SIG-M5 (cell line): ENCODE data around the gene FBXL16.

Source experiments
- DNase-seq: peaks from one replicate; lab custom pipeline; 2025; lab: John Stamatoyannopoulos, UW

Gene FBXL16

DNA sequence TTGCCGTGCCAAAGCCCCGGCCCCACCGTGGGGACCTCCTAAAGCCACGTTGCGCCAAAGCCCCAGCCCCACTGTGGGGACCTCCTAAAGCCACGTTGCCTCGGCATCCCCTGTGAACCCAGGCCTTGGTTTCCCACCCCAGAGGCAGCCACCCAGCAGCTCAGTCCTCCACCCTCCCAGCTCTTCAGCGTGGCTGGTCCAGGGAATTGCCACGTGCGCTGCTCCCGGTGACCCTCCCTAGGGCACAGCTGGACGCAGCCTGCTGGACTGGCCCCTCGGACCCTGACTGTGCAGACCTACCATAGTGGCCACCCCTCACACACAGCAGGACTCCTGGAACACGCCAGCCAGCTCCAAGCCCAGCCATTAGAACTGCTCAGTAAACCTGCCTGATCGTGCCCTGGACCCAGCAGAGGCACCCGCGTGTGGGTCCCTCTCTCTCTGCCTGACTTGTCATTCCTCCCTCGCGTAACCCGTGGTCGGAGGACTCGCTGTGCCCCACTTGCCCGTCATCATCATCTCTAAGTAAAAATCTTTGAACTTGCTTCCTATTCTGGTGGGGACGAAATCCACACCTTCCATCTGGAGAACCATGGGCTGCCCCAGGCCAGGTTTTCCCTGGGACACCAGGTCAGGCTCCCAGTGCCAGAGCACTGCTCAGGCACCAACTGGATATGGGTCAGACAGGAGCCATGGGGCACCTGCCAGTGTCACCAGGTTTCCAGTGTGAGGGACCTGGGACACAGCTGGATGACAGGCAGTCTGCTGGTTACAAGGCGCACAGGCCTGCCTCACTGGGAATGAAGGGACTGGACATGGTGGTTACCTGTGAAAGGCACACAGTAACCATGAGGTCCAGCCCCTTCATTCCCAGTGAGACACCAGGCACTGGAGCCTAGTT, 29.6 kb upstream of the FBXL16 start:
- DNase-seq: no peak

DNA sequence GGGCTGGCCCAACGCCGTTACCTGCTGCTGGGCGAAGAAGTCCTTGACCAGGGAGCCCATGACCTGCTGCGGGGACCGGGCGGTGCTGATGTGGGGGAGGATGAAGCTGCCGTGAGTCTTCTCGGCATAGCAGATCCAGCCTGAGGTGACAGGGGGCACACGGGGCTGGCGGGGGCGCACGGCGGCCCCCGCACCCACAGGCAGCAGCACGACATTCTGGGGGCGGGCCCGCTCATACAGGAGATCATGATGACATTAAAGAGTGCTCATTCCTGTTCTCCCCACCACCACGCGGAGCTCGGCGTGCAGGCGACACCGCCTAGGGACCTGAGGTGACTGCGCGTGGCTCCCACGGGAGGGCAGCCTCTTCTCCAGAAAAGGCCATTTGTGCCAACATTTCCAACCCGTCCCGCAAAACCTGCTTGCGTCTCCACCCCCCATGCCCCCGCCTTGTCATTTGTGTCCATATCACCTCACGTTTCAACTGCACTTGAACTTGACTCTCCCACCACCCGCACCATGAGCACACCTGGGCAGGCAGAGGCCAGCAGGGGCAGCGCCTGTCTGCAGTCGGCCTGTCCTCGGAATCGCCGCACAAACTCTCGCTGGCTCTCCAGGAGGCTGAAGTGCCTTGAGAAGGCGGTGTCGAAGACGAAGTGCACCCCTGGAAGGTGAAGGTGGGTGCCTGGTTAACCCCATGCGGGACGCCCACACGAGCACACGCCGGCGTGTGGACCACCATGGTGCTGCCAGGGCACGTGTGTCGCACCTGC, 28.8 kb upstream of the FBXL16 start:
- no peak for DNase-seq

DNA sequence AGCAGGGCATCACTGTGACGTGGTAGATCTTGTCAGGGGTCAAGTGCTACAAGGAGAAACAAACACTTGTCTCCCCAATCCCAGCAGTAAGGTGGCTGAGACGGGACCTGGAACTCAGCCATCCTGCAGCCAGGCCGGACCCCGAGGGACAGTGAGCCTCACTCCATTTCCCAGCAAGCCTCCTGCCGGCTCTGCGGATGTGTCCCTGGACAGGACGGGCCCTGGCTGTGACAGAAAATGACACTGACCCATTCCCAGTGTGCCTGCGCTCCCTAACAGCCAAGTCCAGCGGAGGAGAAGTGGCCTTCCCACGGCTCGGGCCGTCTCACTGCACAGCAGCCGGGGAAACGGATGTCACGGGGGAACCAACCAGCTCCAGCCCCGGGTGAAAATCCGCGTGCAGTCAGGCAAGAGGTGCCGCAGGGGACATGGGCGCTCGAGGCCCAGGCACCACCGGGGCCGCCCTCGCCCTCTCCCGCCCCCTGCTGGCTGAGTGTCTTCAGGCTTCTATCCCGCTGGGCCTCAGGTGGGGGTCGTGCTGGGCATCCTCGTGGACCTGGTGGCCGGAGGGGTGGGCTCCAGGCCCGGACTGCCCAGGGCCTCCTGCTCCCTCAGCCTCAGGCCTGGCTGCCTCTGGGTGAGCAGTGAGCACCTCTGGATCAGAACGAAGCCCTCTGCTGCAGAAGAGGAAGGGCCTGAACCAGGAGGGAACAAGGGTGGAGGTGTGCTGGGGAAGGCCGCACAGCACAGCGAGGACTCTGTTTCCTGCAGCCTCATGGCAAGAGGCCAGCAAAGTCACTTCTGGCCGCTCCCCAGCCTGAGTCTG, 28.0 kb upstream of the FBXL16 start:
- DNase-seq: no peak

DNA sequence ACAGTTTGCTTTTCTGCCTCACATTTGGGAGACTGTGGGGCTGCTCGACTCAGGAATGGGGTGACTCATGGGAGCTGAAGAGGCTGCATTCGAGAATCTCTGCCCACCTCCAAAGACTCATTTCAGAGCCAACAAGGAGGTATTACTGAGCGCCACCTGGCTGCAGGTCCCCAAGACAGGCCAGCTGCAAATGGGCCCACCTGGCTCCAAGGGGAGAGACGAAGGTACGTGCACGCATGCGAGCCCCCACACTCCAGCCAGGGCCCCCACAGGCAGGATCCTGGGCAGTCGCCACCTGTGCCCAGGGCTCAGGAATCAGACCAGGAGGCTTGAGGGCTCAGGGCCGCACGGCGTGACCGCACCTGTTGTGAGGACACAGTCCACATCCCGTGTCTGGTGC, 27.3 kb upstream of the FBXL16 start:
- DNase-seq: no peak

DNA sequence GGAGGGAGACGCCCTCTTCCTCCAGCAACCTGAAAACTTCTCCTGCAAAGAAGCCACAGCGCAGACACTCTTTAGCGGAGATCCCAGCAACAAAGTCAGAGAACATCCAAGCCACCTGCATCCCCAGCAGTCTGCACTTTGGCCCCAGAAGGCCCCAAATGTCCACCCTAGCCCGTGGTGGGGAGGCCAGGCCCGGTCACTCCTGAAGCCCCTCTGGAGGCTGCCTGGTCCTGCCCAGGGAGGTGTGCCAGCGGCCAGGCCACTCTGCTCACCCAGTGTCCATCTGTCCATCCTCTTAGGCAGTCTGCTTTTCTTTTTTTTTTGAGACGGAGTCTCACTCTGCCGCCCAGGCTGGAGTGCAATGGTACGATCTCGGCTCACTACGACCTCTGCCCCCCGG, 26.7 kb upstream of the FBXL16 start:
- DNase-seq: no peak

DNA sequence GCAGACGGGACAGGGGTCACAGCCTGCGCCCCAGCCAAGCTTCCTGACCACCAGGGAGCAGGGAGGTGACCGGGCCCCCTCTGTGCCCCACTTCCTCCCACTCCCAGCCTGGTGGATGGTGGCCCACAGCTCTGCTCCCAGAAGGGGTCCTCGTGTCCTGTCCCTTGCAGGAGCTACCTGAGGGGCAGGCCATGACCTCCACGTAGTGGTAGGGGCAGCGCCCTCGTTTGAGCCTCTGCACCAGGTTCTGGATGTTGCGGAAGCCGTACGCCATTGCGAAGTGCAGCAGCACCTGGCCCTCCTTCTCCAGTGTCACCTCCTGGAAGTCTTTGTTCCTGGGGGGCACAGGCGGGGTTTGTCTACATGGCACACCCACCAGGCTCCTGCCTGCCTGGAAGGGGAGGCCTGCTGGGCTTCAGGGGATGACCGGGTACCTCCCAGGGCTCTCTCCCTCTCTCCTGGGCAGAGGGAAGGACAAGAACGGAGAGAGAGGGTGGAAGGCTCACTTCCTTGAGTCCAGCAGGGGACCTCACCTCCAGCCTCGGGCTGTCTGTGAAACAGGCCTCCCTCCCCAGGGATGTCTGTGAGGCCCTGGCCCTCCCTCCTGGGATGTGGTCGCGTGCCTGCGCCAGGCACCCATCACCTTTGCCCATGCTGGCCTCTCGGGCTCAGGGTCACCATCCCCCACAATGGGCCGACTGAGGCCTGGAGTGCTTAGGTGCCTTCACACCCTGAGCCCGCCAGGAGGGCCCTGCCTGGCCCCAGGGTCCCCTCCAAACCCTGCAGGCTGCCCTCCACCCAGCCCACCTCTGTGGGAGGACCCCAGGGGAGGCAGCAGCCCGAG, 25.3 kb upstream of the FBXL16 start:
- no peak for DNase-seq

DNA sequence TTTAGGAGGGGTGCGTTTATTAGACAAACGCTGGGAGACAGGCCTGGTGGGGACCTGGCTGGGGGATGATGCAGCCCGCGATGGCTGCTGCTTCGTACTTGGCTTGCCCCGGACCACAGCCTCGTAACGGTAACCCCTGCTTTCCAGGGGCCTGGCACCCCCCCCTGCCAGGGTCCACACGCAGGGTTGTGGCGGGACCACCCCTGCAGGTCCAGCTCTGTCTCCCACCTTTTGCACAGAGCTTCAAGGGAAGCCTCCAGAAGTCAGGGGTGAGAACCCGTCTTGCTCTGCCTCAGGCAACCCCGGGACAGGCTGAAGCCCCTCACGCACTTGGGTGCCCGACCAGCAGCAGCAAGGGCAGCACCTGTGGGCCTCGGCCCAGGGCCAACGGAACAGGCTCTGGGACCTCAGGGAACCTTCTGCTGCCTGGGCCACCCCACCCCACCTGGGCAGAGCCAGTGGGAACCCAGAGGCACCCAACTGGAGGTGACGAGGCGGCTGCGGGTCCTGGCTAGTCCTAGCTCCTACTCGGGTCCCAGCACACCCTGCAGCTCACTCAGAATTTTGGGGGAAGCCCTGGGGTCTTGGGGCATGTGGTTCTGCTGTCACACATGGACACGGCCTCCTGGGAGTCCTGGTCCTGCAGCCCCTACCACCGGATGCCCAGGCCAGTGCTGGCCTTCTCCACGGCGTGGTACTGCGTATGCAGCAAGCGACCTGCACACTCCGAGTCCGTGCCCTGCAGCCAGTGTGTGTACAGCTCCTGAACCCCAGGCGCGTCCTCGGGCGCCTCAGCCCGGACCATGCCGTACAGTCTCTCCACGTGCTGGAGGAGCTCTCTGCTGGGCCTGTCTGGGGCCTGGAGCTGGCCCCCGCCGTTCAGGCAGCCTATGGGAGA, 24.4 kb upstream of the FBXL16 start:
- DNase-seq: no peak

DNA sequence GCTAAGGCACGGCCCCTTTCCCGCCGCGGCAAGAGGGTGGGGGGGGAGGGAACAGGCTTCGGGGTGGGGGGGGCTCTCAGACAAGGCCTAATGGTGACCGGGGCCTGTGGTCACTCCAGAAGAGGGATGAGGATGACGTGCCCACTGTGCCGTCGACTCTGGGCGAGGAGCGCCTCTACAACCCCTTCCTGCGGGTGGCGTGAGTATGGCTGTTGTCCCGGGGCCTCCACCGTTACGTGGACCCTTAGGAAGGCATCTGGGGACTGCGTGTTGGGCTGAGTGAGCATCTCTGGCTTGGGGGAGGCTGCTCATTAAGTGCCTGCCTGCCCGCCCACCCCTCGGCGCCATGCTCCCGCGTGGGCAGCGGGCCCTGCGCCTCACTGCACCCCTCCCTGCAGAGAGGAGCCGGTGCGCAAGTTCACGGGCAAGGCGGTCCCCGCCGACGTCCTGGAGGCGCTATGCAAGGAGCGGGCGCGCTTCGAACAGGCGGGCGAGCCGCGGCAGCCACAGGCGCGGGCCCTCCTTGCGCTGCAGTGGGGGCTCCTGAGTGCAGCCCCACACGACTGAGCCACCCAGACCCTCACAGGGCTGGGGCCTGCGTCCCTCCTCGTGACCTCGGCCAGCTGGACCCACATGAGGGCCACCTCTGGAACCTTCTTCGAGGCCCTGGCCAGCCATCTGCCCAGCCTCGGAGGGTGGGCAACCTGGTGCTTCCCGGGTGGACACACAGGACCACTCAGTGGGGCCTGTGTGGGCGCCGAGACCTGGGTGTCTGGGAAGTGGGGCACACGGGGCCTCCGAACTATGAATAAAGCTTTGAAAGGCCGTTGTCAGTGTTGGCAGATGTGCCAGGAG, 23.5 kb upstream of the FBXL16 start:
- no peak for DNase-seq

DNA sequence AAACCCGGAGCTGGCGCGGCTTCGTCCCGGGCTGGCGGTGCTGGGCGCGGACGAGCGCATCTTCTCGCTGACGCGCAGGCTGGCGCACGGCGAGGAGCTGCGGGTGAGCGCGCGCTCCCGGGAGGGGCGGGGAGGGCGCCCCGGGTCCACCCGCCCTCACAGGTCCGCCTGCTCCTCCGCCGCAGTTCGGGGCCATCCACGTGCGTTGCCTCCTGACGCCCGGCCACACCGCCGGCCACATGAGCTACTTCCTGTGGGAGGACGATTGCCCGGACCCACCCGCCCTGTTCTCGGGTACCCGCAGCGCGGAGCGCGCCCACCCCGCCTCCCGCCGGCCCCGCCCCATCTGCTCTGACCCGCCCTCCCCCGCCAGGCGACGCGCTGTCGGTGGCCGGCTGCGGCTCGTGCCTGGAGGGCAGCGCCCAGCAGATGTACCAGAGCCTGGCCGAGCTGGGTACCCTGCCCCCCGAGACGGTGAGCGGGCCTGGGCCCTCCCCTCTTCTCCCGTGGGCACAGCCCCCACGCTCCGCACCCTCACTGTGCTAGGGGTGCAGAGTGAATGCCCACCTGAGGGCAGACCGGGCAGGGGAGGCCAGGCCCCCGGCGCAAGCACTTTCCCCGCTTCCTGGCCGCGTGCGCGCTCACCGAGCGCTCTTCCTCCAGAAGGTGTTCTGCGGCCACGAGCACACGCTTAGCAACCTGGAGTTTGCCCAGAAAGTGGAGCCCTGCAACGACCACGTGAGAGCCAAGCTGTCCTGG, 22.7 kb upstream of the FBXL16 start:
- DNase-seq: no peak

DNA sequence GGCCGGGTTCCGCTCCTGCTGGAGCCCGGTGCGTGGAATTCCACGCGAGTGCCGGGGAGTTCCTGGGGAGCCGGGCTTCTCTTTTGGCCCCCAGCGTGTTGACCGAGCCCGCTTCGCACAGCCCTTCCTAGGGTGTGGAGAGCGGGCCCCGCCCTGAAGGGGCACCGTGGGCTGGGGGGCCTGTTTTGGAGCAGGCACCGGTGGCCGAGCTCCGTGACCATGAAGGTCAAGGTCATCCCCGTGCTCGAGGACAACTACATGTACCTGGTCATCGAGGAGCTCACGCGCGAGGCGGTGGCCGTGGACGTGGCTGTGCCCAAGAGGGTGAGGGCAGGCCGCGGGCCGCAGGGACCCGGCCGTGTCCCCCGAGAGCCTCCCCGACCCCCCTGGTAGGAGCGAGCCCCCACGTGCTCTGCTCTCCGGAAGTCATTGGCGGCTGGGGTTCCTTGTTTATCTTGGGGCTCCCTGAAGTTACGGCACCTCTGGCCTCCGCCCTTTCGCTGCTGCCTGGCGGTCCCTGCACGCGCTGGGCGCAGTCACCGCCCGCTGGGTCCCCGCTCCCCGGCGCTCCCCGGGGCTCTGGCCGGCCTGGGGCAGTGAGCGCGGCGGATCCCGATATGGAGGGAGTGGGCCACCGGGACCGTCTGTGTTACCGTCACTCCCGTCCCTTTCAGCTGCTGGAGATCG, 21.8 kb upstream of the FBXL16 start:
- no peak for DNase-seq

DNA sequence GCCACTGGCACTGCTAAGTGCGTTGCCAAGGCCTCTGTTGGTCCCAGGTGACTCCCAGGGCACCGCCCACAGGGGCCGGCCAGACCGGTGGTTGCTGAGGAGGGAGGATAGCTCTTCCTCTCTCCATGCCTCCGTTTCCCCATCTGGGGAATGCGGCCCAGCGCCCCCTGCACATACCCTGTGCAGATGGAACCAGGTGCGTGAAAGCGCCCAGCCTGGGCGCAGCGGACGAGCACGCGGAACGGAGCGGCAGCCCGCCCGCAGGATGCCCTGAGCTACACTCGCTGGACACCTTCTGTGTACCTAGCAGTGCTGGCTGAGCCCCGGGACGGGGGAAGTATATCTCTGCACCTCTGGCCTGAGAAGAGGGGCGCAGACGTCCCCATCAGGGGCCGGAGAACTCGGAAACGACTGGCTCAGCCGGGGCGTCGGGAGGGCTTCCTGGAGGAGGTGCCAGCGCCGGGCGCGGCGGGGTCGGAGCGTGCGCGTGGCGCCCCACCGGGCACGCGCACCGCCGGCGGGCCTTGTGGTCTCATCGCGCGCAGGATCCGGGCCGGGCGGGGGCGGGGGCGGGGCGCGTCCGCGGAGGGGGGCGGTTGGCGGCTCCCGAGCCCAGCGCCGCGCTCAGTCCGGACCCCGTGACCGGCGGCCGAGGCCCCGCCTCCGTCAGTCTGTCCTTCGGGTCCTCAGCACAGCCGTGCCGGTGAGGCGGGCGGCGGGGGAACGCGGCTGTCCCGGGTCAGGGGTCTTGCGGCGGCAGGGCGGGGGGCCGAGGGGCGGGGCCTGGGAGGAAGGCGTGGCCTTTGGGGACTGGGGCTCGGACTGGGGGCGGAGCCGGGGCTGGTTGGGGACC, 21.1 kb upstream of the FBXL16 start, which contains the start of the genes CCDC78 and HAGHL:
CCDC78 (minus strand) TSS at position 6 of the 853 bp plus-strand sequence. CDS start 76 bp downstream, outside the sequence.
HAGHL (plus strand) TSS at position 669 of the 853 bp plus-strand sequence. CDS start 404 bp downstream, outside the sequence.
- DNase-seq: no peak

DNA sequence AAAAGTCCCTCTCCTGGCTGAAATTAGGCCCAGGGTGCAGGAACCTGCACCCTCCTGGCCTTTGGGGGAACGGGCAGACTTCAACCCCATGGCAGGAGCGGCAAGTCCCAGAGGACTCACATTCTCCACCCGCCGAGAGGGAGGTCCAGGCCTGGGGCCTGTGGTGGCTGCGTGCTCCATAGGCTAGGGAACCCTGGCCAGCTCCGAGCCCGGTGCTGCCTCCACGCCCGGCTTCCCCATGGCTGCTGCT, 20.5 kb upstream of the FBXL16 start:
- DNase-seq: no peak

DNA sequence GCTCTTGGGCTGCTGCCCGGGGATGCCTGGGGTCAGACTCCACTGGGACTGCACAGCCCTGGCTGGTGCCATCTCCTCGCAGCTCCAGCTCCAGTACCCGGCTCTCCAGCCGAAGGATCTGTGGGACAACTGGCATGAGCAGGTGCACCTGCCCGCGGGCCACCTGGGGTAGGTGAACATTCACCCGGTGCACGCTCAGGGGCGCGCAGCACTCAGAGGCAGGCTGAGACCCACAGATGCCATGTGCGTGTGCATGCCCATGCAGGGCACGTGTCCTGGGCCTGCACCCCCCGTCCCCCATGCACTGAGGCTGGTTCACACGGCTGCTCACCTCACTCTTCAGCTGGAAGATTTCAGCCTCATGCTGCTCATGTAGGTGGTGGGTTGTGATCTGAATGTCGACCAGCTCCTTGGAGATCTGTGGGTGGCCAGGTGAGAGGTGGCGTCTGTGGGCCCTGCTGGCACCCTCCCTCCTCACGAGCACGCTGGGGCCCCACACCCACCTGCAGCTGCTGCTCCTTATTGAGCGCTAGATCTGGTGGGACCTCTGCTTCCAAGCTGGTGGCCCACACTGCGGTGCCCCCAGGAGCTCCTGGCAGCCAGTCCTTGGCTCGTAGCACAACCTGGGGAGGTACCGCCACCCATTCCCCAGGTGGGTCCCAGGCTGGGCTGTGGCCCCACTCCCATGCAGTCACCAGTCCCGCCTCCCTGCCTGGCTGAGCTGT, 20.0 kb upstream of the FBXL16 start:
- DNase-seq: no peak

DNA sequence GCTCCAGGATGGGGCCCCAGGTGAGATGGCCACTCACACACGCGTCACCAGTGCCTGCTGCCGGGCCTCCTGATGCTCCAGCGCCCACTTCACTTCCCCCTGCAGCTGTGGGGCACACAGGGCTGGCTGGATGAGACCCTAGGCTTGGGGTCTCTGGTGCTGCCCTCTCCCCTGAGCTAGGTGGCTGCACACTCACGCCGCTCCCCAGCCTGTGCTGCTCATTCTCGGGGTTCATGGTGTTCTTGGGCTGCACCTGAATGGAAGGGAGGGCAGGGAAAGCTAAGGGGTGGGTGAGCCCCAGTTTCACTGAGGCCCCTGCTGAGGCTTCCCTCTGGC, 19.4 kb upstream of the FBXL16 start:
- no peak for DNase-seq

DNA sequence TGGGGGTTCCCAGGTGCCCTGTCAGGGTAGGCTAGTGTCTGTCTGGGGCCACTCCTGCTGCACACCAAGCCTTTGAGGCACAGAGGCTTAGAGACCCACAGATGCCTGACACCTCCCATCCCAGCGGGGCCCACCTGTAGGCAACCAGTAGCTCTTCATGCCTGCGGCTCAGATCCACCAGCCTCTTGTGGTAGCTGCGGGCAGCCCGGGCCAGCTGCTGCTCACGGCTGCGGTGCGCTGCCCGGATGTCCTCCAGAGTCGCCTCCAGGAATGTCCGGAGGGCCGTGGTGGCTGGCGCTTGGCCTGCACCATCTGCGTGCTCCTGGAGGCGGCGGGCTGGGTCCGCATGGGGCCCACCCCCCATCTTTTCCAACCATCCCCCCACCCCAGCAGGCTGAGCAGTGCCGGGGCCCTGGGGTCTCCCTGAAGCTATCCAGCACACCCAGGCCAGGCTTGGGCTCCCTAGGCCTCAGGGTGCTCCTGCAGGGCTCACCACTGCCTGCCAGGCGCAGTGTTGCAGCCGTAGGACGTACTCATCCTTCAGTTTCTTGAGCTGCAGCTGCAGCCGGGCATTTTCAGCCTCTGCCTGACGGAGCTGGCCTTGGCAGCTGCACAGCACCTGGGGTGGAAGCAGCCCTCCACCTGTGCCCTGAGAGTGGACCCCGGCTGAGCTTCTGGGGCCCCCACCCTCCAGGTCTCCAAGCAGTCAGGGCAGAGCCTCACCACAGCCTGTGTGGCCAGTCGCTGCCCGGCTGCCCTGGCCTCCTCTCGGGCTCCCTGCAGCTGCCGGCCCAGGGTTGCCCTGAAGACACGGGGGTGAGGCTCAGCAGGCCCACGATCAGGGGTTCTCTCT, 18.8 kb upstream of the FBXL16 start:
- DNase-seq: no peak

DNA sequence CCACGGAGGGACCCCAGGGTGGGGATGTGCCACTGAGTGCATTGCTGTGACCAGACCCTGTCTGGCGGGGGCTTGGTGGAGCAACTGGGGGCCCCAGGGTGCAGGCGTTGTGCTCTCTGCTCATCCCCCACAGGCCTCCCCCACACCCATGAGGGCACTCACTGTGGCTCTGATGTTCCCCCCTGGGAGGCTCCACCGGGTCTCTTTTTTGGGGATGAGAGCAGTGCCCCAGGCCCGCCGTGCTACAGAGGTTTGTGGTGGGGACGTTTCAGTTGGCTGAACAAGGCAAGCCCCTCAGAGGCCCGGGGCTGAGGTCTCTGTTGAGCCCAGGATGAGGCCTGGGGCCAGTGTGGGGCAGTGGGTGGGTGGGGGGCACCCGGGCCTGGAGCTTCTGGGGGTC, 18.1 kb upstream of the FBXL16 start:
- no peak for DNase-seq
